Measurements from ENCODE around the gene CBY2.
"Not testable (repeated sequence)": the region's sequence is repeated elsewhere in the genome, so short reads cannot be mapped to it uniquely, and the experiment has no call there.

The CBY2 gene

DNA sequence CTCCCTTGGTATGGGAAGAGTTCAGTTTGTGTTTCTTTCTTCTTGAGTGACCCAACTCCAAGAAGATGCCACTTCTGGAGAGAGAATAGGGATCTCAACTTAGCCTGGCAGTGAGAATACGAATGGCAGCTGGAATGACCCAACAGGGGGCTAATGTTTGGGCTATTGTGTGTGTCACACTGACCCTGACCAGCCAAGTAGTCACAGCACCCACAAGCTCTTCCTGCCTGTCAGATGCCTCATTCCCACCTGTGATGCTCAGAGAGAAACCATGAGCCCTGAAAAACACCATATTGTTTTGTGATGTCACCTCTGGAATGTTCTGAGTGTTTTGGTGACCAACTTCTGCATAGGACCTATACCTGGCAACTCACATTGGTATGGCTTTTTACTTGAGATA is at the start of gene CBY2:
CBY2 (plus strand) TSS at position 233 of the 400 bp plus-strand sequence; CDS start at position 304, 71 bp downstream.
- TF ChIP-seq, protein P1, sequence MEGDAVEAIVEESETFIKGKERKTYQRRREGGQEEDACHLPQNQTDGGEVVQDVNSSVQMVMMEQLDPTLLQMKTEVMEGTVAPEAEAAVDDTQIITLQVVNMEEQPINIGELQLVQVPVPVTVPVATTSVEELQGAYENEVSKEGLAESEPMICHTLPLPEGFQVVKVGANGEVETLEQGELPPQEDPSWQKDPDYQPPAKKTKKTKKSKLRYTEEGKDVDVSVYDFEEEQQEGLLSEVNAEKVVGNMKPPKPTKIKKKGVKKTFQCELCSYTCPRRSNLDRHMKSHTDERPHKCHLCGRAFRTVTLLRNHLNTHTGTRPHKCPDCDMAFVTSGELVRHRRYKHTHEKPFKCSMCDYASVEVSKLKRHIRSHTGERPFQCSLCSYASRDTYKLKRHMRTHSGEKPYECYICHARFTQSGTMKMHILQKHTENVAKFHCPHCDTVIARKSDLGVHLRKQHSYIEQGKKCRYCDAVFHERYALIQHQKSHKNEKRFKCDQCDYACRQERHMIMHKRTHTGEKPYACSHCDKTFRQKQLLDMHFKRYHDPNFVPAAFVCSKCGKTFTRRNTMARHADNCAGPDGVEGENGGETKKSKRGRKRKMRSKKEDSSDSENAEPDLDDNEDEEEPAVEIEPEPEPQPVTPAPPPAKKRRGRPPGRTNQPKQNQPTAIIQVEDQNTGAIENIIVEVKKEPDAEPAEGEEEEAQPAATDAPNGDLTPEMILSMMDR (IDR thresholded peaks at IDR 0.05; ENCODE audit: borderline replicate concordance, insufficient read depth, low read depth, low read length): no peak
- H3K4me3 ChIP-seq (ENCODE audit: low read depth, low read length): peak within 1 kb of the TSS; percentile 43

DNA sequence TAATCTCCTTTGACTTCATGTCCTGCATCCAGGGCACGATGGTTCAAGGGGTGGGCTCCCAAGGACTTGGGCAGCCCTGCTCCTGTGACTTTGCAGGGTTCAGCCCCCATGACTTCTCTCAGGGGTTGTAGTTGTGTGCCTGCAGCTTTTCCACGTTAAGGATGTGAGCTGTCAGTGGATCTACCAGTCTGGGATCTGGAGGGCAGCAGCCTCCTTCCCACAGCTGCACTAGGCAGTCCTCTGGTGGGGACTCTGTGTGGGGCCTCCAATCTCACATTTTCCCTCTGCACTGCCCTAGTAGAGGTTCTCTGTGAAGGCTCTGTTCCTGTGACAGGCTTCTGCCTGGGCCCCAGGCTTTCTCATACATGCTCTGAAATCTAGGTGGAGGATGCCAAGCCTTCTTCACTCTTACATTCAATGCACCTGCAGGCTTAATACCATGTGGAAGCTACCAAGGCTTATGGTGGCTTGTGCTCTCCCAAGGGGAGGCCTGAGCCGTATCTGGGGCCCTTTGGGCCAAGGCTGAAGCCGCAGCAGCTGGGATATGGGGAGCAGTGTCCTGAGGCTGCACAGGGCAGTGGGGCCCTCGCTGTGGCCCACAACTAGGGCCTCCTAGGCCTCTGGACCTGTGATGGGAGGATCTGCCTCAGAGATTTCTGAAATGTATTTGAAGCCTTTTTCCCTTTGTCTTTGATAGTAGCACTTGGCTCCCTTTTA is 47.3 kb upstream of the CBY2 start:
- H3K4me3 ChIP-seq (ENCODE audit: low read depth, low read length): no peak overlapping the region
- TF ChIP-seq, protein P1 (IDR thresholded peaks at IDR 0.05; ENCODE audit: borderline replicate concordance, insufficient read depth, low read depth, low read length): no peak

DNA sequence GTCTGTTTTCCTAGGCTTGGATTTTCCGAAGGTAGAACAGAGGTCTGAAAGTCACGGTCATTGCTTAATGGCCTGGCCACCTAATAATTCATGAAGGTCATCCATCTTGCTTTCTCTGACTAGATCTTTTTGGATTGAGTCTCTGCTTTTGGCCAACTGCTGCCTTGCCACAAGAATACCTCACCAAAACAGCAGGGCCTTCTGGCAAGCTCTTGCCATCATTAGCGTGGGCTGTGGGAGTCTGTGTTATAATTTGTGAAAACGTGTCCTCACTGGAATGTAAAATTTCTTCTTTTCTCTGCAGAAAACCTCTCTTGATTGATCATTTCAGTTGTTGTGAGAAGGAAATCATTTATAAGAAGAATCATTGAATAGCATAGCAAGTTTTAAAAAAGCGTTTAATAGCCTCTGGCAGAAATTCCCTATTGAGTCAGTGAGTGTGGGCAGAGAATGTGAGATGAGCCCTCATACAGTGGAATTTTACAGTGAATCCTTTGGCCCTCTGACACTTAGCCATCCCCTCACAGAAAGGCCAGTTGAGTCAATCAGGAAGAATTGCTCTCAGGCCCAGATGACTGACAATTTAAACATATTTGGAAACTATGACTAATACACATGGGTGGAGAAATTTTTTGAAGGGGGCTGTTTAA is 43.4 kb upstream of the CBY2 start:
- H3K4me3 ChIP-seq (ENCODE audit: low read depth, low read length): no peak overlapping the region
- TF ChIP-seq, protein P1 (IDR thresholded peaks at IDR 0.05; ENCODE audit: borderline replicate concordance, insufficient read depth, low read depth, low read length): no peak

DNA sequence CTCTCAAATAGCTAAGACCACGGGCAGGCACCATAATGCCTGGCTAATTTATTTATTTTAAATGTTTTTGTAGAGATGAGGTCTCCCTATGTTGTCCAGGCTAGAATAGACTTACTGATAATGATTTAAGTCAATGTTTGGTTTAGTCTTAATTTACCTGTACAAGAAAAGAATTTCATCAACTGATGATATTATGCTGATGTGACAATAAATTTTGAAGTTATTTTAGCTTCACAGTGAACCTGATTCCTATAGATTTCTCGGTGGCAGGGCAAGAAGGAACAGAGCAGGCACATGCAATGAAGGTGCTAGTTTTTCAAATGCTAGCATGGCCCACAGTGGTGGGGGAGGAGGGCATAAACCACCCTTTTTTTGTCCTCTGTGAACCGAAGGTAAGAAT is 42.6 kb upstream of the CBY2 start:
- no peak overlapping the region for H3K4me3 ChIP-seq (ENCODE audit: low read depth, low read length)
- TF ChIP-seq, protein P1 (IDR thresholded peaks at IDR 0.05; ENCODE audit: borderline replicate concordance, insufficient read depth, low read depth, low read length): no peak

- not testable (repeated sequence) for H3K4me3 ChIP-seq (ENCODE audit: low read depth, low read length)
Observed at GRCh38 chr13:45660458-45660857, 41.7 kb upstream of the CBY2 start.

DNA sequence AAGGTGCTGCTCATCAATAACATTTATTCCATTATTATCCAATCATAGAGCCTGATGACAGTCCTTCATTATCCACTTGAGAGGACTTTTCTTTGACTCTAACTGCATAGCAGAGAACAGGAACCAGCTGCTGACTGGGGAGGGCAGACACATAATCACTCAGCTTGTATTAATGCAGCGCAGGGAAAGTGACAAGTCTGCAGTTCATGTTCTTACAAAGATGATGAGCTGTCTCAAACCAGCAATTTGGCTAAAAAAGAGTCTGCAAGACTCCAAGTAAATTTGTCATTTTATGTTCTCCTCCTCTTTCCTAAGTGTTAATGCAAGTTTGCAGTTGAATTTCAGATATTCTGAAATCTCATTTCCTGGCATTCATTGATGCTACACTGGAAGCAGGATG is 40.0 kb upstream of the CBY2 start:
- TF ChIP-seq, protein P1 (IDR thresholded peaks at IDR 0.05; ENCODE audit: borderline replicate concordance, insufficient read depth, low read depth, low read length): no peak
- no peak overlapping the region for H3K4me3 ChIP-seq (ENCODE audit: low read depth, low read length)

DNA sequence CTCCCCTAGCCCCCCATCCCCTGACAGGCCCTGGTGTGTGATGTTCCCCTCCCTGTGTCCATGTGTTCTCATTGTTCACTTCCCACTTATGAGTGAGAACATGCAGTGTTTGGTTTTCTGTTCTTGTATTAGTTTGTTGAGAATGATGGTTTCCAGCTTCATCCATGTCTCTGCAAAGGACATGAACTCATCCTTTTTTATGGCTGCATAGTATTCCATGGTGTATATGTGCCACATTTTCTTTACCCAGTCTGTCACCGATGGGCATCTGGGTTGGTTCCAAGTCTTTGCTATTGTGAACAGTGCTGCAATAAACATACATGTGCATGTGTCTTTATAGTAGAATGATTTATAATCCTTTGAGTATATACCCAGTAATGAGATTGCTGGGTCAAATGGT is 39.2 kb upstream of the CBY2 start:
- not testable (repeated sequence) for H3K4me3 ChIP-seq (ENCODE audit: low read depth, low read length)

GRCh38 chr13:45669626-45670025 is 32.5 kb upstream of the CBY2 start:
- not testable (repeated sequence) for H3K4me3 ChIP-seq (ENCODE audit: low read depth, low read length)
